ENCODE data around the gene EXTL1. TPM values are rescaled to one million over a fixed set of nuclear protein-coding genes. Genes with fewer than 3 reads are reported as not detected.

The EXTL1 gene
- total RNA-seq, 1 donor from 2014 or later: 39.9 TPM

GRCh38 chr1:26081267-26082019 is 59.9 kb downstream of the EXTL1 start:
- ATAC-seq: no peak
- intact Hi-C loops (cut with DNase I): no loop called here

GRCh38 chr1:26082020-26082350 is 60.4 kb downstream of the EXTL1 start:
- ATAC-seq: no peak
- no peak for DNase-seq (ENCODE audit: low spot score)
- intact Hi-C loops (cut with DNase I): no loop called here

More at GRCh38 chr1:26081267-26082019, 59.9 kb downstream of the EXTL1 start:
- no peak for DNase-seq (ENCODE audit: low spot score)

- DNase-seq (ENCODE audit: low spot score) (no peak), ATAC-seq (no peak)
- intact Hi-C loops (cut with DNase I): no loop called here
These were observed 61.6 kb downstream of the EXTL1 start for GRCh38 chr1:26083208-26083607.

GRCh38 chr1:26084091-26084561 is 62.6 kb downstream of the EXTL1 start:
- ATAC-seq (no peak), DNase-seq (ENCODE audit: low spot score) (no peak)
- intact Hi-C loops (cut with DNase I): no loop called here

GRCh38 chr1:26084844-26085243 is 63.3 kb downstream of the EXTL1 start:
- intact Hi-C loops (cut with DNase I): no loop called here
- no peak for ATAC-seq
- no peak for DNase-seq (ENCODE audit: low spot score)

Other genes starting within 250 kb of the EXTL1 start
- 53.8 TPM for gene SELENON, start 221.6 kb upstream of the EXTL1 start, total RNA-seq
- 65.4 TPM for gene MTFR1L, start 201.8 kb upstream of the EXTL1 start, total RNA-seq
- gene AUNIP, start 162.3 kb upstream of the EXTL1 start, total RNA-seq: not detected
- 12.3 TPM for gene PAQR7, start 146.1 kb upstream of the EXTL1 start, total RNA-seq
- gene STMN1, start 115.4 kb upstream of the EXTL1 start, total RNA-seq: 186 TPM
- gene PAFAH2, start 23.7 kb upstream of the EXTL1 start, total RNA-seq: 11.5 TPM
- not detected for gene SLC30A2, start 24.3 kb downstream of the EXTL1 start, total RNA-seq
- 0.18 TPM for gene TRIM63, start 45.9 kb downstream of the EXTL1 start, total RNA-seq
- gene PDIK1L, start 90.0 kb downstream of the EXTL1 start, total RNA-seq: 11.2 TPM
- gene FAM110D, start 137.3 kb downstream of the EXTL1 start, total RNA-seq: 11.8 TPM
- gene C1orf232, start 147.2 kb downstream of the EXTL1 start, total RNA-seq: not detected
- gene ZNF593, start 148.1 kb downstream of the EXTL1 start, total RNA-seq: 18.3 TPM
- gene ZNF593OS, start 150.1 kb downstream of the EXTL1 start, total RNA-seq: not detected
- gene CNKSR1, start 155.7 kb downstream of the EXTL1 start, total RNA-seq: 3.1 TPM
- gene CATSPER4, start 168.8 kb downstream of the EXTL1 start, total RNA-seq: not detected
- gene CEP85, start 212.4 kb downstream of the EXTL1 start, total RNA-seq: 17.6 TPM